Measurements from ENCODE around the gene PTGFR. TPM values are rescaled to one million over a fixed set of nuclear protein-coding genes. Genes with fewer than 3 reads are reported as not detected.

The PTGFR gene
- total RNA-seq, 1 experiment from 2014 or later = not detected

DNA sequence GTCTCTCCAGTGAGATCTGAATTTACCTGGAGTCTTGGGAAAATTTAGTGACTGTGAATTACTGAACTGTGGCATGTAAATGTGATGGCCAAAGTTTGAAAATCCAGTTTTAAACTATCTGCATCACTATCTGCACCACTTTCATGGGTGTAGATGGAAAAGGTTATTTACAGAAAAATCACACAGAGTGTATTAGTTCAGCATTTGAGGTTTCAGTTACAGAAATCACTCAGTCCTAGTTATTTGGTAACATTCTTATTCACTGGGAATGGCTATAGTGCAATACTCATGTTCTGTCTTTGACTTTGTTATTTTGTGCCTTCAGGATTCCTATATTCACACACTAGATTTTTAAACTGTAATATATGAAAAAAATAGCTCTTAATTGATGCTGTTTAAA is 68.9 kb downstream of the PTGFR start:
- no peak for DNase-seq (ENCODE audit: low read depth)
- in situ Hi-C loops (cut with HindIII; ENCODE audit: low pct_unique_long_range_greater_than_20kb, low sequenced_read_pairs) = no loop called here

DNA sequence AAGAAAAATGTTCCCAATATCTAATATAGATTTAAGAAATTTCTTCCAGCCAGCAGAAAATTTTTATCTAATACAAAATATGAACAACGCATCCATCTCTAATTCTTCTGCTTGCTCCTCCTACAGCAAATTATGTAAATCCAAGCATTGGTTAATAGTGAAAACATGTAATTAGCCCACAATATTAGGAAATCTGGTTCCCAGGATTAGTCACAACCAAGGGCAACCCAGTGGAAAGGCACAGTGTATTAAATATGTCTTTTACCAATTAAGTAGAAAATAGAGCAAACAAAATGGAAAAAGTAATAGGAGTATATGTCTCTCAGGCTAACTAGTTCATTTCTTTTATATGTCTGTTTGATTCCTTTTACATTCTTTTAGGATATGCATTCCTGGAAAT is 70.0 kb downstream of the PTGFR start:
- in situ Hi-C loops (cut with HindIII; ENCODE audit: low pct_unique_long_range_greater_than_20kb, low sequenced_read_pairs) = no loop called here
- no peak for DNase-seq (ENCODE audit: low read depth)

- no peak for DNase-seq (ENCODE audit: low read depth)
- in situ Hi-C loops (cut with HindIII; ENCODE audit: low pct_unique_long_range_greater_than_20kb, low sequenced_read_pairs) = no loop called here
Observed at GRCh38 chr1:78561856-78562255, 71.1 kb downstream of the PTGFR start.

DNA sequence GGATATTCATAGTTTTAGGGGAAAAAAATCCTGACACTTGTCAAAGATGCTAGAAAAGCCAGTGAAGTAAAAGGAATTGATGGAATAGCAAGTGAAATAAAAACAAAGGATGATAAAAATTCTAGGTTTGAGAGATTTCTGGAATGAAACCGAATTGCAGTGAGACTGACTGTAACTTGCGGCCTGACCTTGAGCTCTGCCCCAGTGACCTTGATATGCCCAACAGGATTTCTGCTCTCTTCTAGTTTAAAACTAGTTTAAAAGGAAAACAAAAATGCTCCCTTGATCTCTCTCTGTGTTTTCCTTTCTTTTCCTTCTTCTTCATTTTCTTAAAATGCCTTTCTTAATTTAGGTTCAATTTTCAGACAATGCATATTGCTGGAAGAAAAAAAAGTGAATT is 74.6 kb downstream of the PTGFR start:
- DNase-seq (ENCODE audit: low read depth) = no peak
- in situ Hi-C loops (cut with HindIII; ENCODE audit: low pct_unique_long_range_greater_than_20kb, low sequenced_read_pairs) = no loop called here

GRCh38 chr1:78570539-78570938 is 79.8 kb downstream of the PTGFR start:
- in situ Hi-C loops (cut with HindIII; ENCODE audit: low pct_unique_long_range_greater_than_20kb, low sequenced_read_pairs) = no loop called here
- DNase-seq (ENCODE audit: low read depth) = no peak

DNA sequence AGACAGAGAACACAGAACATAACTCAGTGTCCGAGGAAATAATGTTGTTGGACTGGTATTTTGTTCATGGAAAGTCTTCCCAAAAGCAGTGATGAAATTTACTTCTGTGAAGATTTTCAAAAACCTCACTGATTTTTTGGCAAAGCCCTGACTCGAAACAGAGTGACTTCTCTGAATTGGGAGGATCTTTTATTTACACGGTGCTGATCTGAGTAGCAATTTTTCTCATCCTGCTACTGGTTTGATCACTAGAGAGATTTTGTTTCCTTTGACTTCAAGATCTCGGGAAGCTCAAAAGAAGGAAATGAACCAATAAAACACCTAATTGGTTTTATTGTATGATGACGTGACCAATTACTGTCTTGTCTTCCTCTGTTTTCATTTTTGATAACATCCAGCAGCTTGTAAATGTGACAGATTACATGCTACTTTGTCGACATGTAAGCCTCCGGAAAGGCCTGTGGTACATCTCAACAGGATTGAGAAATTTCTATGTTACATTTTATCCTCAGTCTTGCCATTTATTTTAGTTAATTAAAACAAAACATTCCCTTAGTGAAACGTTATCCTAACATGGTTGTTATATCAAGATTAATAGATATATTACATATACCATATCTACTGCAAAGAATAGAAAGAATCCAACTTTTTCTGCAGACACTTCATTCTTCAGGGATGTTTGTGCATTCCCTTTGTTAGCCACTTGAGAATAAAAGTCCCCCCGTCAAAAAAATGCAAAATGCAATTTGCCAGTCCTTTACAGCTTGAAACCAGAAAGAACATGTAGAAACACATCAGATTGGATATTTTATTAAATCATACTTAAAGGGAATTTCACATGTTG is 86.7 kb downstream of the PTGFR start:
- DNase-seq (ENCODE audit: low read depth) = no peak
- in situ Hi-C loops (cut with HindIII; ENCODE audit: low pct_unique_long_range_greater_than_20kb, low sequenced_read_pairs) = no loop called here

GRCh38 chr1:78586572-78586971 is 95.8 kb downstream of the PTGFR start:
- DNase-seq (ENCODE audit: low read depth) = no peak
- in situ Hi-C loops (cut with HindIII; ENCODE audit: low pct_unique_long_range_greater_than_20kb, low sequenced_read_pairs) = no loop called here

DNA sequence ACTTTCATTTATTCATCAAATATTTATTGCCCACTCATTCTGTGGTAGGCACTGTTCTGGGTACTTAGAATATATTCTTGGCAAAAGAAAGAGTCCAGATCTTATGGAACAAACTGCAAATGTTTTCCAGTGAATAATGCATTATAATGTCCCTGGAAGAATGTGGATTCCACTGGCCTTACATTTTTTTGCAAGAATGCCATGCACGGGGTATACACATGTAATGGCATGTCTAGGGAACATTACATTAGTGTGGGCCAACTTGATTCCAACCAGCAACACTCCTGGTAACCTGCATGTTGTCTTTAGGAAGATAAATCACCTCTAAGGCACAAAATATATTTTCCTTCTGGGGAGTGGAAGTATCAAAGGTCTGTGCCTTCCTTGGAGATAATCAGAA is 96.4 kb downstream of the PTGFR start:
- DNase-seq (ENCODE audit: low read depth) = no peak
- in situ Hi-C loops (cut with HindIII; ENCODE audit: low pct_unique_long_range_greater_than_20kb, low sequenced_read_pairs) = no loop called here

Other genes starting within 250 kb of the PTGFR start
- 3.7 and 9.0 TPM in 2 replicates for gene IFI44L, start 129.5 kb downstream of the PTGFR start, total RNA-seq (2014; rRNA removed; shearing (Covaris generic); ENCODE audit: low replicate concordance)
- 19.4 and 23.8 TPM in 2 replicates for gene IFI44, start 158.9 kb downstream of the PTGFR start, total RNA-seq (2014; rRNA removed; shearing (Covaris generic); ENCODE audit: low replicate concordance)

All from Caki2 (cell line).